GM10248 (cell line): ENCODE measurements around the gene SCRT2.
"Not testable (repeated sequence)": the region's sequence is repeated elsewhere in the genome, so short reads cannot be mapped to it uniquely, and the experiment has no call there.

Experiments used
- CTCF ChIA-PET: fragments of 300-600 bp; sonication (Branson Sonifier 250); formaldehyde crosslinking; extraction: SDS; loops from one replicate; lab custom pipeline; 2021; ENCODE audit warnings: antibody characterized with exemption; lab: Yijun Ruan, JAX
- POLR2A ChIA-PET: fragments of 350-650 bp; sonication (Branson Sonifier 250); formaldehyde crosslinking; extraction: SDS; loops from one replicate; lab custom pipeline; 2020; ENCODE audit warnings: antibody characterized with exemption; lab: Yijun Ruan, JAX
- DNase-seq: peaks from one replicate; pipeline ENCODE4 v3.0.0; 2012; ENCODE audit errors: extremely low spot score
- CTCF ChIP-seq: IDR thresholded peaks from 2 replicates; pipeline ENCODE4 v1.5.1; 2012; ENCODE audit warnings: mild to moderate bottlenecking, low read depth; ENCODE audit errors: extremely low read depth, missing control alignments, control extremely low read depth

The SCRT2 gene

GRCh38 chr20:695165-695866 lies 19.7 kb upstream of the SCRT2 start:
- no peak for TF ChIP-seq CTCF
- DNase-seq, result no peak
- ChIA-PET CTCF (interaction anchor here (1.2 kb wide), 1 partner anchor 50 kb away, joined by 3 read pairs; no protein-coding TSS in a partner anchor), POLR2A (no interaction called here)

- POLR2A ChIA-PET, result no interaction called here
- CTCF ChIA-PET, result no interaction called here
- DNase-seq, result no peak
- no peak for TF ChIP-seq CTCF
These were observed 18.9 kb upstream of the SCRT2 start for GRCh38 chr20:694496-694895.

GRCh38 chr20:693786-694185 lies 18.2 kb upstream of the SCRT2 start:
- DNase-seq, result not testable (repeated sequence)

GRCh38 chr20:692044-692443 lies 16.4 kb upstream of the SCRT2 start:
- ChIA-PET POLR2A (no interaction called here), CTCF (no interaction called here)
- no peak for TF ChIP-seq CTCF
- DNase-seq, result no peak

More at GRCh38 chr20:693786-694185, 18.2 kb upstream of the SCRT2 start:
- CTCF ChIA-PET, result interaction anchor here (0.9 kb wide), 1 partner anchor 27 kb away, joined by 4 read pairs; no protein-coding TSS in a partner anchor
- POLR2A ChIA-PET, result not testable (repeated sequence)

GRCh38 chr20:689947-690346 lies 14.3 kb upstream of the SCRT2 start:
- no peak for TF ChIP-seq CTCF
- ChIA-PET POLR2A (no interaction called here), CTCF (interaction anchor here (1.1 to 1.3 kb wide), 2 partner anchors 8 to 22 kb away, joined by 3 to 6 read pairs; no protein-coding TSS in a partner anchor)
- no peak for DNase-seq

- DNase-seq, result no peak
- CTCF ChIA-PET, result no interaction called here
- no peak for TF ChIP-seq CTCF
- POLR2A ChIA-PET, result no interaction called here
These were observed 13.7 kb upstream of the SCRT2 start for GRCh38 chr20:689348-689747.

- DNase-seq, result no peak
- no peak for TF ChIP-seq CTCF
- CTCF ChIA-PET, result no interaction called here
- POLR2A ChIA-PET, result no interaction called here
These were observed 13.2 kb upstream of the SCRT2 start for GRCh38 chr20:688809-689212.
